ENCODE measurements around the gene SPAAR. TPM values are rescaled to one million over a fixed set of nuclear protein-coding genes. Genes with fewer than 3 reads are reported as not detected.

SPAAR gene
- total and polyA plus RNA-seq, 4 donors: 0.65 to 2.4 (median 1.1) TPM

DNA sequence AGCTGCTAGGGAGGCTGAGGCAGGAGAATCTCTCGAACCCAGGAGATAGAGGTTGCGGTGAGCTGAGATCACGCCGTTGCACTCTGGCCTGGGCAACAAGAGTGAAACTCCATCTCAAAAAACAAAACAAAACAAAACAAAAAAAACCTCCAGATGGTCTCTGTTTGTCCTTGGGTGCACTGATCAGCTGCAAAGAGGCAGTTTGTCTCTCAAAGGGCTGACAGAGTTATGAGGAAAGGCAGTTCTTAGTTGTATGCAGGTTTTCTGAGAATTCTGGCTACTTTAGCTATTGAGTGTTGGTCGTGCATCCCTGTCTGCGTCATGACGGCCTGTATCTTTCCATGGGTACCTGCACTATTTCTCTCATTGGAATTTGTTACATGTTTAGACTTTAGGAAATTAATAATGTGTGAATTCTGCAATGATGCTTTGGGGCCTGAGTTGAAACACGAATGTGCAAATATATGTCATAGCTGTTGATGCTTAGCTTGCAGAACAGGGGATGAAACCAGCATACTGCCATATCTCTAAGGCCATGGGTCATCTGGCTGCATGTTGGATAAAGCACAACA, 30.5 kb downstream of the SPAAR start:
- Histone ChIP-seq H3K27me3 (ENCODE audit: control insufficient read depth in 4 of 4, insufficient read depth in 4 of 4, low read length in 3 of 4) (no peaks in the 10 kb centered on the region), H3K9ac (ENCODE audit: low read depth in 1 of 2, low read length in 2 of 2) (no peak overlapping the region), H3K36me3 (ENCODE audit: control insufficient read depth in 4 of 4, insufficient read depth in 3 of 4, low read depth in 1 of 4, low read length in 3 of 4) (no peaks in the 10 kb centered on the region), H3K9me3 (ENCODE audit: control insufficient read depth in 4 of 4, low read length in 3 of 4) (no peaks in the 10 kb centered on the region), H3K4me3 (ENCODE audit: low read depth in 1 of 3, low read length in 3 of 3) (no peak overlapping the region), H3K4me1 (ENCODE audit: control insufficient read depth in 4 of 4, insufficient read depth in 4 of 4, low read length in 3 of 4) (peaks cover 0 to 9% (median 4%) of the 10 kb centered on the region in 4 donors), H3K27ac (ENCODE audit: low read depth in 1 of 2, low read length in 2 of 2) (no peak overlapping the region)
- WGBS: 93% methylated on average over 8 of the region's 8 CpGs
- TF ChIP-seq RXRA (IDR thresholded peaks at IDR 0.05): no peak
- TF ChIP-seq HNF4A (conservative IDR thresholded peaks at IDR 0.05): no peak
- no peak for TF ChIP-seq TAF1 (conservative IDR thresholded peaks at IDR 0.05)
- DNase-seq (ENCODE audit: low spot score): no peak

DNA sequence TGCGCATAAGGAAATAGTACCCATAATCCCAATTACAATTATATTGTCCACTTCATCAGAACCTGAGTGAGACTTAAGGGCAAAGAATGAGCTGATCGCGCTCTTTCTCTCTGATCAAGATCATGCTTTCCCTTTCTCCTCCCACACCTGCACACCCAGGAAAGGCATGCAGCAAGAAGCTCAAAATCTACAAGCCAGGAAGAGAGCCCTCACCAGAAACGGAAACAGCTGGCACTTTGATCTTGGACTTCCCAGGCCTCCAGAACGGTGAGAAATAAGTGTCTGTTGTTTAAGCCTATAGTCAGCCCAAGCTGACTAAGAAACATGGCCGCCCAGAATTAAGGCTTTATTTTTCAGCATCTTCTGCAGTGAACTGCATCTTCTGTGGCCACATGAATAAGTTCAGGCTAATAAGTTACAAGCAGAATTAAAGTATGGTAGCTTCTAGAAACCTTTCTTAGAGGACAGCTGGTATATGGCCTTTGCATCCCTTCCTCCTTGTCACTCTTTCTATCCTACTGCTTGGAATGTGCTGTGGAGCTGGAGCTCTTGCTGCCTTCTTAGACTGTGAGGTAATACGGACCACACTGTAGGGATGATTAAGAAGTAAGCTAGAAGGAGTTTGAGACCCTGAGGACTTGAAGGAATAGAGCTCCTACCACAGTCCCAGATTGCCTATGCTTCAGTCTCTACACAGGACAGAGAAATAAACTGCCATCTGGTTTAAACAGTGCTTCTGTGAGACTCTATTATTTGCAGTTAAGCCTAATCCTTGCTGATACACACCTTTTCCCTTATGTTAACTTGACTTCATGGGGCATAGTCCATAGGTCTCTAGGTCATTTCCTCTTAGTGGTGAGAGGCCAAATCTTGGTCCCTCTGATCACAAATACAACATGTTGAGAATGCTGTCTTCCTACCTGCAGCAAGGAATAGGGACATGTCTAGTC, 31.4 kb downstream of the SPAAR start:
- H3K4me1 ChIP-seq (ENCODE audit: control insufficient read depth in 4 of 4, insufficient read depth in 4 of 4, low read length in 3 of 4): peaks cover 0 to 9% (median 4%) of the 10 kb centered on the region in 4 donors
- TF ChIP-seq FOXA1 (IDR thresholded peaks at IDR 0.05) (no peak), GABPA (IDR thresholded peaks at IDR 0.05 in 1 of 2, conservative IDR thresholded peaks at IDR 0.05 in 1 of 2) (no peak), YY1 (IDR thresholded peaks at IDR 0.05) (no peak), SP1 (IDR thresholded peaks at IDR 0.05) (peak; percentile 22), RAD21 (IDR thresholded peaks at IDR 0.05) (no peak), JUND (IDR thresholded peaks at IDR 0.05) (no peak), HNF4A (conservative IDR thresholded peaks at IDR 0.05) (peak; percentile 78 to 82), HNF4G (IDR thresholded peaks at IDR 0.05) (peak; percentile 50), NR2F2 (IDR thresholded peaks at IDR 0.05) (peak; percentile 44), EGR1 (IDR thresholded peaks at IDR 0.05; ENCODE audit: low read depth in 2 of 2) (no peak), RXRA (IDR thresholded peaks at IDR 0.05) (peak; percentile 16 to 21), FOXA2 (IDR thresholded peaks at IDR 0.05) (no peak), TAF1 (conservative IDR thresholded peaks at IDR 0.05) (no peak)
- TF ChIP-seq, protein P1, sequence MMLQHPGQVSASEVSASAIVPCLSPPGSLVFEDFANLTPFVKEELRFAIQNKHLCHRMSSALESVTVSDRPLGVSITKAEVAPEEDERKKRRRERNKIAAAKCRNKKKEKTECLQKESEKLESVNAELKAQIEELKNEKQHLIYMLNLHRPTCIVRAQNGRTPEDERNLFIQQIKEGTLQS (IDR thresholded peaks at IDR 0.05): no peak
- TF ChIP-seq, protein P2, sequence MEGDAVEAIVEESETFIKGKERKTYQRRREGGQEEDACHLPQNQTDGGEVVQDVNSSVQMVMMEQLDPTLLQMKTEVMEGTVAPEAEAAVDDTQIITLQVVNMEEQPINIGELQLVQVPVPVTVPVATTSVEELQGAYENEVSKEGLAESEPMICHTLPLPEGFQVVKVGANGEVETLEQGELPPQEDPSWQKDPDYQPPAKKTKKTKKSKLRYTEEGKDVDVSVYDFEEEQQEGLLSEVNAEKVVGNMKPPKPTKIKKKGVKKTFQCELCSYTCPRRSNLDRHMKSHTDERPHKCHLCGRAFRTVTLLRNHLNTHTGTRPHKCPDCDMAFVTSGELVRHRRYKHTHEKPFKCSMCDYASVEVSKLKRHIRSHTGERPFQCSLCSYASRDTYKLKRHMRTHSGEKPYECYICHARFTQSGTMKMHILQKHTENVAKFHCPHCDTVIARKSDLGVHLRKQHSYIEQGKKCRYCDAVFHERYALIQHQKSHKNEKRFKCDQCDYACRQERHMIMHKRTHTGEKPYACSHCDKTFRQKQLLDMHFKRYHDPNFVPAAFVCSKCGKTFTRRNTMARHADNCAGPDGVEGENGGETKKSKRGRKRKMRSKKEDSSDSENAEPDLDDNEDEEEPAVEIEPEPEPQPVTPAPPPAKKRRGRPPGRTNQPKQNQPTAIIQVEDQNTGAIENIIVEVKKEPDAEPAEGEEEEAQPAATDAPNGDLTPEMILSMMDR (IDR thresholded peaks at IDR 0.05; ENCODE audit: low read depth, low read length, missing input control): no peak
- TF ChIP-seq, protein P3, sequence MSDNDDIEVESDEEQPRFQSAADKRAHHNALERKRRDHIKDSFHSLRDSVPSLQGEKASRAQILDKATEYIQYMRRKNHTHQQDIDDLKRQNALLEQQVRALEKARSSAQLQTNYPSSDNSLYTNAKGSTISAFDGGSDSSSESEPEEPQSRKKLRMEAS (IDR thresholded peaks at IDR 0.05): no peak
- TF ChIP-seq, protein P4, sequence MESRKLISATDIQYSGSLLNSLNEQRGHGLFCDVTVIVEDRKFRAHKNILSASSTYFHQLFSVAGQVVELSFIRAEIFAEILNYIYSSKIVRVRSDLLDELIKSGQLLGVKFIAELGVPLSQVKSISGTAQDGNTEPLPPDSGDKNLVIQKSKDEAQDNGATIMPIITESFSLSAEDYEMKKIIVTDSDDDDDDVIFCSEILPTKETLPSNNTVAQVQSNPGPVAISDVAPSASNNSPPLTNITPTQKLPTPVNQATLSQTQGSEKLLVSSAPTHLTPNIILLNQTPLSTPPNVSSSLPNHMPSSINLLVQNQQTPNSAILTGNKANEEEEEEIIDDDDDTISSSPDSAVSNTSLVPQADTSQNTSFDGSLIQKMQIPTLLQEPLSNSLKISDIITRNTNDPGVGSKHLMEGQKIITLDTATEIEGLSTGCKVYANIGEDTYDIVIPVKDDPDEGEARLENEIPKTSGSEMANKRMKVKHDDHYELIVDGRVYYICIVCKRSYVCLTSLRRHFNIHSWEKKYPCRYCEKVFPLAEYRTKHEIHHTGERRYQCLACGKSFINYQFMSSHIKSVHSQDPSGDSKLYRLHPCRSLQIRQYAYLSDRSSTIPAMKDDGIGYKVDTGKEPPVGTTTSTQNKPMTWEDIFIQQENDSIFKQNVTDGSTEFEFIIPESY (IDR thresholded peaks at IDR 0.05): no peak
- TF ChIP-seq, protein P5, sequence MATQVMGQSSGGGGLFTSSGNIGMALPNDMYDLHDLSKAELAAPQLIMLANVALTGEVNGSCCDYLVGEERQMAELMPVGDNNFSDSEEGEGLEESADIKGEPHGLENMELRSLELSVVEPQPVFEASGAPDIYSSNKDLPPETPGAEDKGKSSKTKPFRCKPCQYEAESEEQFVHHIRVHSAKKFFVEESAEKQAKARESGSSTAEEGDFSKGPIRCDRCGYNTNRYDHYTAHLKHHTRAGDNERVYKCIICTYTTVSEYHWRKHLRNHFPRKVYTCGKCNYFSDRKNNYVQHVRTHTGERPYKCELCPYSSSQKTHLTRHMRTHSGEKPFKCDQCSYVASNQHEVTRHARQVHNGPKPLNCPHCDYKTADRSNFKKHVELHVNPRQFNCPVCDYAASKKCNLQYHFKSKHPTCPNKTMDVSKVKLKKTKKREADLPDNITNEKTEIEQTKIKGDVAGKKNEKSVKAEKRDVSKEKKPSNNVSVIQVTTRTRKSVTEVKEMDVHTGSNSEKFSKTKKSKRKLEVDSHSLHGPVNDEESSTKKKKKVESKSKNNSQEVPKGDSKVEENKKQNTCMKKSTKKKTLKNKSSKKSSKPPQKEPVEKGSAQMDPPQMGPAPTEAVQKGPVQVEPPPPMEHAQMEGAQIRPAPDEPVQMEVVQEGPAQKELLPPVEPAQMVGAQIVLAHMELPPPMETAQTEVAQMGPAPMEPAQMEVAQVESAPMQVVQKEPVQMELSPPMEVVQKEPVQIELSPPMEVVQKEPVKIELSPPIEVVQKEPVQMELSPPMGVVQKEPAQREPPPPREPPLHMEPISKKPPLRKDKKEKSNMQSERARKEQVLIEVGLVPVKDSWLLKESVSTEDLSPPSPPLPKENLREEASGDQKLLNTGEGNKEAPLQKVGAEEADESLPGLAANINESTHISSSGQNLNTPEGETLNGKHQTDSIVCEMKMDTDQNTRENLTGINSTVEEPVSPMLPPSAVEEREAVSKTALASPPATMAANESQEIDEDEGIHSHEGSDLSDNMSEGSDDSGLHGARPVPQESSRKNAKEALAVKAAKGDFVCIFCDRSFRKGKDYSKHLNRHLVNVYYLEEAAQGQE (IDR thresholded peaks at IDR 0.05): no peak
- no peaks in the 10 kb centered on the region for H3K27me3 ChIP-seq (ENCODE audit: control insufficient read depth in 4 of 4, insufficient read depth in 4 of 4, low read length in 3 of 4)
- H3K36me3 ChIP-seq (ENCODE audit: control insufficient read depth in 4 of 4, insufficient read depth in 3 of 4, low read depth in 1 of 4, low read length in 3 of 4): no peaks in the 10 kb centered on the region
- DNase-seq (ENCODE audit: low spot score): no peak
- no peak overlapping the region for H3K9ac ChIP-seq (ENCODE audit: low read depth in 1 of 2, low read length in 2 of 2)
- H3K9me3 ChIP-seq (ENCODE audit: control insufficient read depth in 4 of 4, low read length in 3 of 4): no peaks in the 10 kb centered on the region
- 85% methylated on average over 7 of the region's 7 CpGs for WGBS
- H3K27ac ChIP-seq (ENCODE audit: low read depth in 1 of 2, low read length in 2 of 2): no peak overlapping the region
- H3K4me3 ChIP-seq (ENCODE audit: low read depth in 1 of 3, low read length in 3 of 3): no peak overlapping the region

Measured in liver (tissue), 9 donors.